CD4-positive, alpha-beta T cell treated with Interleukin-6 for 4 hours (primary cell): ENCODE data around the gene ERGIC1.
"Not testable (repeated sequence)": the region's sequence is repeated elsewhere in the genome, so short reads cannot be mapped to it uniquely, and the experiment has no call there.

Source experiments
- DNase-seq: peaks from one replicate; pipeline ENCODE4 v3.0.0-alpha.2; 2020; ENCODE audit warnings: mixed read lengths

Gene ERGIC1

DNA sequence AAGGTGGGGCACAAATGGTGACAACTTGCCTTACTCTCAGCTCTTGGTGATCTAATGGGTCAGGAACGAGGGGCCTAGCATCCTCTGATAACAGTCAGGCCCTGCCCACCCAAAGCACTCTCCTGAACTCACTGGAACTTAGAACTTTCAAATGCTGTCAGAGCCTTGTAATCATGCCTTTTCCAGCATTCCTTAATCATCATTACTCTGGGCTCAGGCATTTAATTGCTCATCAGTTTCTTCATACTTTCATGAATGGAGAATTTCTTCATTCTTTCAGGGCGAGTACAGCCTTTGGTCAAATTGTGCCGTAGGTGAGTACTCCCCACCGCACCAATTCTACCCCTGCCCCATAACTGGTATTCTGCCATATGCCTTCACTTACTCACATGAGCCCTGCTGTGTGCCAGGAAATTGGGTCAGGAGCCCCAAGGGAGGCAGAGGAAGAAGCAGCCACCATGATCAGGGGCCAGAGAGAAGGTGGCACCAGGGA is 32.8 kb upstream of the ERGIC1 start:
- DNase-seq, result no peak

DNA sequence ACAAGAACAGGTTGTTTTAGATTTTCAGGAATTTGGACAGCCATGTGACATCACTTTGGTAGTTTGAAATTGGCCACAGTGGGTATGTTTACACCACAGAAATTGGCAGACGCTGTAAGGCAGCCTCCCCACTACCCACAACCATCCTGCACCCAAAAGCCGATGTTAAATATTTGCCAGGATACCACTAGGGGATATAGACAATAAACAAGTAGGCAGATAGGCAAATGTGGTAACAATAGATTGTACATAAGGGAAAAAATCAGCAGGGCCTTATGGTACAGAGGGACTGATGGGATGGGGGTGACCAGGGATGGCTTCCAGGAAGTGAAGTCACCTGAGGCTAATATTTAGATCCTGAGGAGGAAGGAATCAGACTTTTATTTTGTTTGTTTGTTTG is 31.9 kb upstream of the ERGIC1 start:
- DNase-seq, result no peak

- DNase-seq, result no peak
Observed at GRCh38 chr5:172802567-172803176, 31.4 kb upstream of the ERGIC1 start.

GRCh38 chr5:172805018-172805683 is 28.9 kb upstream of the ERGIC1 start:
- no peak for DNase-seq

- no peak for DNase-seq
Observed at GRCh38 chr5:172805736-172806255, 28.3 kb upstream of the ERGIC1 start.

DNA sequence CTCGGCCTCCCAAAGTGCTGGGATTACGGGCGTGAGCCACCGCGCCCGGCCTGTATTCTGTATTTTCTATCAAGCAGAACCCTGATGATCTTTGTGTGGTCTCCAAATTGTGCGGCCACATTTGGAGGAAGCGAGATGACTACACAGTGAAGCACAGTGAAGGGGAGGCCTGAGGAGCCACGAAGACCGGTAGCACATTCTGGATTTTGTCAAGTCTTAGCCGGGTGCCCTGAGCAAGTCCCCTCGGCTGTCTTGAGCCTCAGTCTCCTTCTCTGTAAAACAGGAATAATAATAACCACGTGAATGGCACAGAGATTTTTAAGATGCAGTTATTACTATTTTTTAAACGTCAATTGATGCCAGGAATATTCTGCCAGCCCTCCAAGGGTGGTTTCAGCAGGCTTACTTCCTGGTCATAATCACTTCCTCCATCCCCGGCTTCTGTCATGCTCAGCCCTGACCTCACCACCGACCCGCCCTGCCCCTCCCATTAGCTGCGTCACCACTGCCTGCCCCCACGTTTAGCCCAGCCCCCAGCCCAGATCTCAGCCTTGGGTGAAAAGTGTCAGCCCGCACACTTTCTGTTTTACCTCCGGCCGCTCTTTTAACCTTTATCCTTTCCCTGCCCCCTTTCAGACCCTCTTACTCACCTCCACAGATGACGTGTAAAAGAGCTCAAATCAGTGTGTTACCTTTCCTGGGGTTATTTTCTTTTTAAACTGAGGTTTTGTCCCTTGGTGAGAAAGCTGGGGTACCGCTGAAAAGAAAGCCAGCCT is 27.0 kb upstream of the ERGIC1 start:
- DNase-seq, result peak; percentile 89

GRCh38 chr5:172807766-172808311 is 26.2 kb upstream of the ERGIC1 start:
- no peak for DNase-seq

- no peak for DNase-seq
Observed at GRCh38 chr5:172809774-172810173, 24.3 kb upstream of the ERGIC1 start.

GRCh38 chr5:172810996-172811395 is 23.1 kb upstream of the ERGIC1 start:
- not testable (repeated sequence) for DNase-seq

DNA sequence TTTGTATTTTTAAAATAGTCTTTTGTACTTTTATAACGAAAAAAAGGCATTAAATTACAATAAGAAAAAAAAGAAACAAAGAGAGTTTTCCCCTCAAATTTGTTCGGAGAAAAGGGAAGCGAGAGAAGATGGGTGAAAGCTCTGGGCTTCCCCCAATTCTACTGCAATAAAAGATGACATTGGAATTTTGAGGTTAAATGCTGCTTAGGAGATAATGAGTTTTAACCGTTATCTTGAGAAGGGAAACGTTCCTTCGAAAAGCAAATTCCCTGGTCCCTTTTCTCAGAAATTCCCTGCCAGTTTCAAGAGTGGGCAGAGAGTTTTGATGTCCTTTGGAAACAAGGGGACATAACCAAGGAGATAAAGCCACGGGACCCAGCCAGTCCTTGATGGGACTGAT is 18.4 kb upstream of the ERGIC1 start:
- no peak for DNase-seq

GRCh38 chr5:172816925-172817562 is 17.0 kb upstream of the ERGIC1 start:
- DNase-seq, result no peak

GRCh38 chr5:172817664-172818063 is 16.4 kb upstream of the ERGIC1 start:
- DNase-seq, result no peak

DNA sequence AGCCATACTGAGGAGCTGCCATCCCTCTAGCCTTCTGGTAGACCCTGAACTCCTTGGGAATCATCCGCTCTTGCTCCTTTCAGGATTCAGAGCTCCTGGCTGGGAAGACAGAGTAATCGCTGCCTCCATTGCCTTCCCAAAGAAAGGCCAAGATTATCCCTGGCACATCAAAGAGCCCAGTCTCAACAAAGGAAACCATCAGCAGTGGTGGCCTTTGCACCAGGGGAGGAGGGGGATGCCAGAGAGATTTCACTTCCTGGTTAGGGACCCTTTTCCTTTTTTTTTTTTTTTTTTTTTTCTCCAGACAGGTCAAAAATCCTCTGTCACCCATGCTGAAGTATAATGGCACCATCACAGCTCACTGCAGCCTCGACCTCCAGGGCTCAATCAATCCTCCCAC is 16.0 kb upstream of the ERGIC1 start:
- DNase-seq, result no peak

GRCh38 chr5:172819569-172819968 is 14.5 kb upstream of the ERGIC1 start:
- no peak for DNase-seq

DNA sequence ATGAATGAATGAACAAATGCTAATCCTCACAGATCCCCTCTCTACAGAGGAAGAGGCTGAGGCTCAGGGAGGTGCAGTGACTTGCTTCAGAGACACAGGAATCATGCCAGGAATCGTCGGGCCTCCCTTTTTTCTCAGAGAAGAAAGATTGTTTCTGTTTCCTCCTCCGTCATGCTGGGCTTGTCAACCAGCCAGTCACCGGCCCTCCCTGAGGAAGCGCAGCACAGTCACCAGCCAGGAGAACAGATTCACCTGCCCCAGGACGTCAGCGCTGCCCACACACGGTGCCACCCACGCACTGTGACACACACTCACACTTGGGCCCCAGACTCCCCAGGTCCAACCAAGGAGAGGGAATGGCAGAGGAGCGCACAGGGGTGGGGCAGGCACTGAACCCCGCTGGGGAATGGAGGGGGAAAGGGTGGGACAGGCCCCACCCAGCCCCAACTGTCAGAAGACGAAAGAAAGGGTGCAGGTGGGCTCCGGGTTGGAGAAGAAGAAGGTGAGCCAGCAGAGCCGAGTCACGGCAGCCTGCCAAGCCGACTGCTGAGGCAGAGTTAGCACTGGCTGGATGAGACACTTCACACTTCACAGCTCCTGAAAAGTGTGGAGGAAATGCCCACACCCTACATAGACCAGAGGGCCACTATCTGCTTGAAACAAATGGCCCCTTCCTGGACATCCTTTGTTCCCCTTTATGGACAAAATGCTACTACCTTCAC is 13.8 kb upstream of the ERGIC1 start:
- DNase-seq, result no peak

DNA sequence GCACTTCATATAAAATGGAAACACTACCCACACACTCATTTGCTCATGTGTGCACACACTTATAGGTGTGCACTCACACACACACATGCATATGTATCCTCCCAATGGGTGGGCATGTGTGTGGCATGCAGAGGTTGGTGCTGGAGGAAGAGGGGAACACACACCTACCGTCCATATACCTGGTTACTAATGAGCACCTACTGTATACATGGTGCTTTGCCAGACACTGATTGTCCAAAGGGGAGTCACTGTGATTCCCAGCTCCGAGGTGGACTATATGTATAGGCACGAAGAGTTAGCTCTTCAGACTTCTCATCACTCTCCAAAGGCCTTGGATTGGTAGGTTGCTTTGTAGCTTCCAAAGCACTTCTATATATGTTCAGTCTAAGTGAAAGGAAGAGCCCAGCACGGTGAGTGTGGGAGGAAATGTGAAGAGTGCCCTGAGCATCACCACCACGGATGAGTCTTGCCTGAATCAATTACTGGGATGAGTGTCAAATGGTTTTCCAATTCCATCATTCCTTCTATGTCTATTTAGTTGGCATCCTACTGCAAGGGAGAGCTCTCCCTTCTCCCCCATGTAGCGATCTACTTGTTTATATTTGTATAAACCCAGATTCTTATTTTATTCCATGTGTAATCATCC is 12.6 kb upstream of the ERGIC1 start:
- no peak for DNase-seq

GRCh38 chr5:172823840-172824362 is 10.2 kb upstream of the ERGIC1 start:
- DNase-seq, result no peak

GRCh38 chr5:172825610-172826204 is 8.3 kb upstream of the ERGIC1 start:
- no peak for DNase-seq

GRCh38 chr5:172827841-172828240 is 6.2 kb upstream of the ERGIC1 start:
- no peak for DNase-seq

DNA sequence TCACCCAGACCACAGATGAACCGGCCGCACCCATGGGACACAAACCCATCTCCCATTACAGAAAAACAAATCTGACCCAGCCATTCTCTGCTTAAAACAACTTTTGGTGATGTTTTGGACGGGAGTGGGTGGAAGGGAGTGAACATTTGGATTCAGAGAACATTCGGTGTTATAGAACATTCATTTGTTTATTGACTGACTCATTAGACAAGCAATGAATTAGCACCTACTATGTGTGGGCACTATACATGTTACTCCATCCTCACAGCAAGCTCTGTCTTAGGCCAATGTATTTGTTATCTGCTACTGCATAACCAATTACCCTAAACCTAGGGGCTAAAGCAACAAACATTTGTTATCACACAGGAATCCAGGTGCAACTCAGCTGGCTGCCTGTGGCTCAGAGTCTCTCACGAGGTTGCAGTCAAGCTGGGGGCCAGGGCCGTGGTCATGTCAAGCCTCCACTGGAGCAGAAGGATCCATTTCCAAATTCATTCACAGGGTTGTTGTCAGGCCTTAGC is 5.1 kb upstream of the ERGIC1 start:
- no peak for DNase-seq
